Activated CD8-positive, alpha-beta T cell treated with anti-CD3 and anti-CD28 coated beads for 36 hours (primary cell): ENCODE results near the gene TBX10. TPM values are rescaled to one million over a fixed set of nuclear protein-coding genes. Genes with fewer than 3 reads are reported as not detected.

ENCODE experiments used
- ATAC-seq: fragments of 200-7000 bp; cut with Tn5 transposase; one replicate; pipeline ENCODE4 v1.10.0; 2021; ENCODE audit warnings: mild to moderate bottlenecking, moderate library complexity
- CTCF ChIA-PET: fragments of 350-600 bp; sonication (Branson Sonifier 250); formaldehyde crosslinking; loops from one replicate; lab custom pipeline; 2021; ENCODE audit warnings: antibody characterized with exemption; lab: Charles Lee
- POLR2A ChIA-PET: fragments of 350-600 bp; sonication (Branson Sonifier 250); formaldehyde crosslinking; loops from one replicate; lab custom pipeline; 2021; ENCODE audit warnings: antibody characterized with exemption; lab: Charles Lee
- DNase-seq: peaks from one replicate; pipeline ENCODE4 v3.0.0-alpha.2; 2020
- H3K27ac Mint-ChIP-seq: one replicate; pipeline ENCODE4 v1.8.0; 2021; ENCODE audit warnings: mild to moderate bottlenecking, mixed read lengths
- H3K27me3 Mint-ChIP-seq: one replicate; pipeline ENCODE4 v1.8.0; 2021; ENCODE audit warnings: mixed read lengths
- H3K36me3 Mint-ChIP-seq: one replicate; pipeline ENCODE4 v1.8.0; 2021; ENCODE audit warnings: low read depth, mixed read lengths
- H3K4me1 Mint-ChIP-seq: one replicate; pipeline ENCODE4 v1.8.0; 2021; ENCODE audit warnings: low read depth, mixed read lengths
- H3K4me3 Mint-ChIP-seq: one replicate; pipeline ENCODE4 v1.8.0; 2021; ENCODE audit warnings: mild to moderate bottlenecking, moderate library complexity, mixed read lengths
- H3K9me3 Mint-ChIP-seq: one replicate; pipeline ENCODE4 v1.8.0; 2021; ENCODE audit warnings: mixed read lengths
- intact Hi-C: fragments of 100-400 bp; cut with micrococcal nuclease; formaldehyde crosslinking; loops from one replicate; pipeline ENCODE4 v1.10.0; 2022
- total RNA-seq, 2 experiments: library from RNA; stranded (reverse); gene quantifications; one replicate each; pipeline ENCODE4 v1.2.3, GENCODE V29; 2021
- TF ChIP-seq, protein P1 (sequence below): fragments of 200-600 bp; IDR thresholded peaks from one replicate; pipeline ENCODE4 v1.8.0; 2022; ENCODE audit warnings: antibody characterized with exemption, mild to moderate bottlenecking

Gene TBX10
- total RNA-seq, 2 experiments from 2014 or later: not detected

DNA sequence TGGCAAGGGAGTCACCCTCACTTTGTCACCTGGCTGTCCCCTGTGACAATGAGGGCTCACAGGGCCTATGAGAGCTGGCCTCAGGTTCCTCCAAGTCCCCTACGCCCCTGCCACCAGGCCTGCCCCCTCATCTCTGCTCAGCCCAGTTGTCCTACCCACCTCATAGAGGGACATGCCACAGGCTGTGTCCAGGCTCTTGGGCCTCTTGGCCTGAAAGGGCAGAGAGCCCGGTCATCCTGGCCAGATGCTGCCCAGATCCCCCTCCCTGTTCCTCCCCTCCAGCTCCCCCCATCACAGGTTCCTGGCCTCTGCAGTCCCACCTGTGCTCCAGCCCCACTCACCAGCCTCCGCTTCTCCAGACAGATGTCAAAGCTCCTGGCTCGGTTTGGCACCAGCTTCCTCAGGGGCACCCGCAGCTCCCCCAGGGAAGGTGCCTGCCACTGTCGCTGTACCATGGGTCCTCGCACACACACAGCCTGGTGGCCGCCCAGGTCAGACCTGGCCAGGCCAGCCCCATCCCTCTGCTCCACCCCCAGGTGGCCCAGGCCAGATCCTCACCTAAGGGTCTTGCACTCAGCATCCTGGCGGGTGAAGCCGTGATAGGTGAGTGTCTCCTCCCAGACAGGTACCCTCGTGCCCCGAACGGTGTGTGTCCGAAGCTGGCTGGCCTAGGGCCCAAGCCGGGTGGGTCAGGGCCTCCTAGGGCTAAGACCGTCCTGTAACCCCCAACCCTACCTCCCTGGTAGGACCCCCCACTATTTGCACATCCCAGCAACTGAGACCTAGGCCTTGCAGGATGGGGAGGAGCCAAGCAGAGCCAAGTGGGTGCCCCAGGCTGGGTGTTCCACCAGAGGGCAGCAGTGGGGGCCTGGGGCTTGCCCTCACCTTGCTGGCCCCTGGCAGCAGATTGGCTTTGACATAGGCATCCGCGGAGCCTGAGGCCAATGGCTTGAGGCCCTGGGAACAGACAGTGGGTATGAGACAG, 24.5 kb downstream of the TBX10 start:
- H3K27ac Mint-ChIP-seq: peak overlapping the region; percentile 99
- peaks cover 14% of the 10 kb centered on the region for H3K36me3 Mint-ChIP-seq
- no peaks in the 10 kb centered on the region for H3K27me3 Mint-ChIP-seq
- peak overlapping the region; percentile 77 for H3K4me3 Mint-ChIP-seq
- H3K9me3 Mint-ChIP-seq: no peaks in the 10 kb centered on the region
- intact Hi-C loops: no loop called here
- TF ChIP-seq, protein P1, sequence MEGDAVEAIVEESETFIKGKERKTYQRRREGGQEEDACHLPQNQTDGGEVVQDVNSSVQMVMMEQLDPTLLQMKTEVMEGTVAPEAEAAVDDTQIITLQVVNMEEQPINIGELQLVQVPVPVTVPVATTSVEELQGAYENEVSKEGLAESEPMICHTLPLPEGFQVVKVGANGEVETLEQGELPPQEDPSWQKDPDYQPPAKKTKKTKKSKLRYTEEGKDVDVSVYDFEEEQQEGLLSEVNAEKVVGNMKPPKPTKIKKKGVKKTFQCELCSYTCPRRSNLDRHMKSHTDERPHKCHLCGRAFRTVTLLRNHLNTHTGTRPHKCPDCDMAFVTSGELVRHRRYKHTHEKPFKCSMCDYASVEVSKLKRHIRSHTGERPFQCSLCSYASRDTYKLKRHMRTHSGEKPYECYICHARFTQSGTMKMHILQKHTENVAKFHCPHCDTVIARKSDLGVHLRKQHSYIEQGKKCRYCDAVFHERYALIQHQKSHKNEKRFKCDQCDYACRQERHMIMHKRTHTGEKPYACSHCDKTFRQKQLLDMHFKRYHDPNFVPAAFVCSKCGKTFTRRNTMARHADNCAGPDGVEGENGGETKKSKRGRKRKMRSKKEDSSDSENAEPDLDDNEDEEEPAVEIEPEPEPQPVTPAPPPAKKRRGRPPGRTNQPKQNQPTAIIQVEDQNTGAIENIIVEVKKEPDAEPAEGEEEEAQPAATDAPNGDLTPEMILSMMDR: peak; percentile 74
- peak; percentile 61 for ATAC-seq
- peak; percentile 85 for DNase-seq
- CTCF ChIA-PET: interaction anchor here (0.6 to 6.2 kb wide), 15 partner anchors 9 to 268 kb away, joined by 3 to 89 read pairs (median 4); partner anchors contain the start of genes CLCF1, GSTP1 and NUDT8
- POLR2A ChIA-PET: interaction anchor here (0.7 to 4.3 kb wide), 6 partner anchors 9 to 147 kb away, joined by 3 to 48 read pairs (median 4); partner anchors contain the start of gene NUDT8
- H3K4me1 Mint-ChIP-seq: peaks cover 26% of the 10 kb centered on the region

DNA sequence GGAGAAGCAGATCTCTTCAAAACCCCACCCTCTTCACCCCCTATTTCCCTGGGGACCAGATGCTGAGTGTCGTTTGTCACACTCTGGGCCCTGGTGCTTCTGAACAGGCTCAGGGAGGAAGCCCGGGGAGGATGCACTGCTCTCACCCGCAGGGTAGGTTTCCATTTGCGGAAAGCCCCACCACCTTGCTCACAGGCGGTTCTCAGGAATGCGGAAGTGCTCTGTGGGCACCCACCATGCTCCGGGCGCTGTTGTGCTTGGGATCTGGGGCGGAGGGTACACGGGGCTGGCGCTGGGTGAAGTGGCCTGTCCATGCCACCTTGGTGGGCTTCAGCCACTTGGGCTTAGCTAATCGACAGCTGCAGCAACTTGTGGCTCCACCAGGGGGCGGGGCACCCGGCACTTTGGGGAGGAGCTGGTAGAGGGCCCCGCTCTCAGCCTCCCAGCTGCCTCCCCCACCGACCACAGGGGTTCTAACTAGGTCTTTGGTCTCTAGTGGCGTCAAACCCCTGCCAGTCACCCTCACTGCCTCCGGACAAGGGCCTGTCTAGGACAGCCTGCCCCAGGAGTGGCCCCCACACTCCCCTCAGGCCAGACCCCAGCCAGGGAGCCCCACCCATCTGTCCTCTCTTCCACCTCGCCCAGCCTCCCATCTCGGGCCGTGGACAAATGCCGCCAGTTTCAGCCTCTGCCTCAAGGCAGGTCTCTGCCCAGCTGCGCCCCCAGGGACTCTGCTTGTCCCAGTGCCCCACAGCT, 25.4 kb downstream of the TBX10 start:
- TF ChIP-seq, protein P1: peak; percentile 61
- Mint-ChIP-seq H3K9me3 (no peaks in the 10 kb centered on the region), H3K27me3 (no peaks in the 10 kb centered on the region), H3K4me1 (peaks cover 26% of the 10 kb centered on the region), H3K4me3 (peak overlapping the region; percentile 77), H3K27ac (peak overlapping the region; percentile 99), H3K36me3 (peaks cover 17% of the 10 kb centered on the region)
- POLR2A ChIA-PET: interaction anchor here (0.7 to 4.3 kb wide), 8 partner anchors 9 to 146 kb away, joined by 3 to 48 read pairs (median 4); partner anchors contain the start of genes GSTP1 and NUDT8
- CTCF ChIA-PET: interaction anchor here (0.5 to 6.2 kb wide), 15 partner anchors 9 to 267 kb away, joined by 3 to 89 read pairs (median 4); partner anchors contain the start of genes ACY3, CLCF1, GSTP1 and NUDT8
- intact Hi-C loops: no loop called here
- DNase-seq: peak; percentile 93
- ATAC-seq: peak; percentile 82

DNA sequence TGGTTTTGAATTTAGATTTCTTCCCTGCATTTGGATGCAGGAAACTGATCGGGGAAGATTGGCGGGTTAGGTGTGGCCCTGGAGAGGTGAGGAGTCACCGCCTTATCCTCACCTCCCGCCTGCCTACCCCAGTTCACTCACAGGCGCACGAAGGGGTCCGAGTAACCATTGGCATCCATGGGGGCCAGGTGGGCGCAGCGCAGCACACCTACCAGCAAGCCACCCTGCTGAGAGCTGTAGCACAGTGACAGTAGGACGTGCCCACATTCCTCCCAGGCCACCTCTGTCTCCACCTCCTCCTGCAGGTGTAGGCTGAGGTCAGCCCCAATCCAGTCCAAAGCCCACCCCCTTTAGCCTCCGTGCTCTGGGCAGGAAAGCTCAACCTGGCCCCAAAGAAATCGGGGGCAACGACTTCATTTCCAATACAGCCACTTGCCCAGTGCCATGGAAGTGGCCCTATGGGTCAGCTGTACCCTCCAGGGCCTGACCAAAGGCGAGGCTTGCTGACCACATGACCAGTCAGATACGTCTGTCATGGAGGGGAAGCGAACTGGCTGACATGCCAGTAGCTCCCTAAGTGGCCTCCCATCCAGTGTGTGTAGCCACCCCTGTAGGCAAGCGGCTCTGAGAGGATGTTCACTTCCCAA, 26.1 kb downstream of the TBX10 start:
- Mint-ChIP-seq H3K27ac (peak overlapping the region; percentile 99), H3K4me1 (peaks cover 29% of the 10 kb centered on the region), H3K4me3 (peak overlapping the region; percentile 77), H3K9me3 (no peaks in the 10 kb centered on the region), H3K36me3 (peaks cover 23% of the 10 kb centered on the region), H3K27me3 (no peaks in the 10 kb centered on the region)
- TF ChIP-seq, protein P1: no peak
- CTCF ChIA-PET: interaction anchor here (0.5 to 6.2 kb wide), 11 partner anchors 16 to 240 kb away, joined by 3 to 89 read pairs (median 4); partner anchors contain the start of genes ACY3, CLCF1, GSTP1 and NUDT8
- intact Hi-C loops: no loop called here
- POLR2A ChIA-PET: interaction anchor here (0.6 to 4.3 kb wide), 7 partner anchors 11 to 1889 kb away, joined by 3 to 48 read pairs (median 3); partner anchors contain the start of genes GSTP1 and NUDT8
- ATAC-seq (no peak), DNase-seq (no peak)

DNA sequence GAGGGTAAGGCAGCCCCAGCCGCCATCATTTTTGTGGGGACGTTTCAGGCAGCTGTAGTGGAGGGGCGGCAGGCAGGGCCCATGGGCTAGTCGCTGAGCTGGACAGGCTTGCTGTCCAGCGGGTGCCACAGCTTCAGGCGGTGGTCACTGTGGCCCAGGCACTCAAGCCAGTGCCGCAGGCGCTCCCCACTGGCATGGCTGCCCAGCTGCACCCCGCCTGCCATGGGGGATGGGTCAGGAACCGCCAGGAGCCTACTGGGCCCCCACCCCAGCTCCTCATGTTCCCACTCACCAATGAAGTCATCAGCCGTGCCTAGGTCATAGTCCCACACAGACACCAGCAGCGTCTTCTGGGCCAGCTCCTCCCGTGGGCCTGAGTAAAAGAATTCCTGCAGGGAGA, 26.8 kb downstream of the TBX10 start:
- Mint-ChIP-seq H3K9me3 (no peaks in the 10 kb centered on the region), H3K27me3 (no peaks in the 10 kb centered on the region), H3K4me1 (peaks cover 36% of the 10 kb centered on the region), H3K27ac (peak overlapping the region; percentile 99), H3K4me3 (no peak overlapping the region), H3K36me3 (peaks cover 27% of the 10 kb centered on the region)
- ChIA-PET CTCF (interaction anchor here (6.2 kb wide), 1 partner anchor 16 kb away, joined by 89 read pairs; the partner anchor contains the start of gene NUDT8), POLR2A (interaction anchor here (1.0 to 4.3 kb wide), 2 partner anchors 10 to 16 kb away, joined by 3 to 48 read pairs; partner anchors contain the start of gene NUDT8)
- TF ChIP-seq, protein P1: no peak
- intact Hi-C loops: no loop called here
- ATAC-seq (no peak), DNase-seq (no peak)
